DMS153 treated with DMSO at 0.1 percent for 48 hours (cell line): Measurements from ENCODE around the gene FREM1.

ENCODE experiments used
- DNase-seq: peaks from one replicate; lab custom pipeline; 2025; ENCODE audit not compliant: unreplicated experiment; lab: John Stamatoyannopoulos, UW

FREM1 gene

DNA sequence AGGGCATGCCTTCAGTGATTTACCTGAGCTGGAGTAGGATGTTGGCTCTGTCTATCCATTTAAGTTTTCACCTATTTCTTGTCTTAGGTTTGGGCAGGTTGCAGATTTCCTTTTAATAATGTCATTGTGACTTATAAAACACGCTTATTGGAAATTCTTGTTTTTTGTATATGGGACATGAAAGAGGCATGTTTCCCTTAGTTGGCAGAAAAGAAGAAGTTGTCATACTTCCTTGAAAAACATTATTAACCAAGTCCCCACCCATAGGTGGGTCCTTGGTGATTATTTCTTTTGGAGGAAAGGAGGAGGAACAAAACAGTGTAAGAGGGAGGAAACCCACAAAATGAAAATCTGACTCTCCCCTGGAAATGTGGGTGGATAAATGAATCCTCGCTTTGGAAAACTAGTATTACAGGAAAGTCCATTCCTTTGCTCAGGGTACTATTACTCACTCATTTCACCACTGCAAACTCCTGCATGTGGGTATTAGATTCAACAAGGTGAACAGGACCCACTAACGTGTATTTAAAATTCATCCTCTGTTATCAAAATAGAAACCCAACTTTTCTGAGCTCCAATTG lies 197.0 kb downstream of the FREM1 start:
- no peak for DNase-seq

DNA sequence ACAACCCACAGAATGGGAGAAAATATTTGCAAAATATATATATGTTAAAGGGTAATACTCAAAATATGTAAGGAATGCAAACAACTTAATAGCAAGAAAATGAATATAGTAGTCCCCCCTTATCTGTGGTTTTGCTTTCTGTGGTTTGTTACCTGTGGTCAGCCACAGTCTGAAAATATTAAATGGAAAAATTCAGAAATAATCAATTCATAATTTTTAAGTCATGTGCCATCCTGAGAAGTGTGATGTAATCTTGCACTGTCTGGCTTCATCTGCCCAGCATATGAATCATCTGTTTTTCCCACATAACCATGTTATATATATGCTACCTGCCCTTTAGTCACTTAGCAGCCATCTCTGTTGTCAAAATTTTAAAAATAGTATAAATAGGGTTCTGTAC lies 199.4 kb downstream of the FREM1 start:
- DNase-seq: no peak

DNA sequence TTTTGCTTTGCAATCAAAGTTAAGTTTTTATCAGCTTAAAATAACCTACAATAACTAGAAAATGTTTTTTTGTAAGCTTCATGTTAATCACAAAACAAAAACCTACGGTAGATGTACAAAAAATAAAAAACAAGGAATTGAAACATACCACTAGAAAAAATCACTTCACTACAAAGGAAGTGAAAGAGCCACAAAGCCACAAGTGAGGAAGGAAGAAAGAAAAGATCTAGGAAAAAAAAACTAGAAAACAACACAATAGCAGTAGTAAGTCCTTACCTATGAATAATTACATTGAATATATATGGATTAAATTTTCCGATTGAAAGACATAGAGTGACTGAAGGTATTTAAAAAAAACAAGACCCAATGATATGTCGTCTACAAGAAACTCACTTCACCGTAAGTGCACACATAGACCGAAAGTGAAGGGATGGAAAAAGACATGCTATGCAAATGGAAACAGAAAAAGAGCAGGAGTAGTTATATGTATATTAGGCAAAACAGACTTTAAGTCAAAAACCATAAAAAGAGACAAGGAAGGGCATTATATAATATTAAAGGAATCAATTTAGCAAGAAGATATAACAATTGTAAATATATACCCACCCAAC lies 203.6 kb downstream of the FREM1 start:
- DNase-seq: no peak

GRCh38 chr9:14705079-14705478 lies 205.1 kb downstream of the FREM1 start:
- DNase-seq: no peak

GRCh38 chr9:14704281-14704680 lies 205.9 kb downstream of the FREM1 start:
- DNase-seq: no peak

DNA sequence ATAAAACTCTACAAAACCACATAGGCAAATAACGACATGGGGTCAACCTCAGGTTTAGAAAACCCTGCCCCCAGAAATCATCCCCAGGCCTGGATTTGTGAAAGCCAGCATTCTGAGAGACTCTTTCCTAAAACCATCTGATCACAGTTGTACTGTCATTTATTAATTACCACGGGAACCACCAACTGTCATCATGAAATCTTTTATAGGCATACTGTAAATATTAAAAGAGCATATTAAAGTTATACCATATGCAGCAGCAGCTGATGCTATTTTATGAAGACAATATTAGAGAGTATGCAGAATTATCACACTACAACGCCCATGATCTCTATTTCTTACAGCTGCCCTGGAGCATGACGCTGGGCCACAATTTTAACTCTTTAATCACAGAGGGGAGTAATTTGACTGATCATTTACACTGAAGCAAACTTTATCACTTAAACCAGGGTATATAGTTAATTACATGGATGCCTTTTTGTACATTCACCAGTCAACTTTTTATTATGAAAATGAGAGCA lies 208.0 kb downstream of the FREM1 start:
- no peak for DNase-seq

GRCh38 chr9:14693251-14693861 lies 216.9 kb downstream of the FREM1 start, which contains the start of gene ZDHHC21:
Gene ZDHHC21 (minus strand): TSS chr9:14693432. CDS start chr9:14674340, 19,092 bp downstream.
- peak; percentile 70 for DNase-seq

DNA sequence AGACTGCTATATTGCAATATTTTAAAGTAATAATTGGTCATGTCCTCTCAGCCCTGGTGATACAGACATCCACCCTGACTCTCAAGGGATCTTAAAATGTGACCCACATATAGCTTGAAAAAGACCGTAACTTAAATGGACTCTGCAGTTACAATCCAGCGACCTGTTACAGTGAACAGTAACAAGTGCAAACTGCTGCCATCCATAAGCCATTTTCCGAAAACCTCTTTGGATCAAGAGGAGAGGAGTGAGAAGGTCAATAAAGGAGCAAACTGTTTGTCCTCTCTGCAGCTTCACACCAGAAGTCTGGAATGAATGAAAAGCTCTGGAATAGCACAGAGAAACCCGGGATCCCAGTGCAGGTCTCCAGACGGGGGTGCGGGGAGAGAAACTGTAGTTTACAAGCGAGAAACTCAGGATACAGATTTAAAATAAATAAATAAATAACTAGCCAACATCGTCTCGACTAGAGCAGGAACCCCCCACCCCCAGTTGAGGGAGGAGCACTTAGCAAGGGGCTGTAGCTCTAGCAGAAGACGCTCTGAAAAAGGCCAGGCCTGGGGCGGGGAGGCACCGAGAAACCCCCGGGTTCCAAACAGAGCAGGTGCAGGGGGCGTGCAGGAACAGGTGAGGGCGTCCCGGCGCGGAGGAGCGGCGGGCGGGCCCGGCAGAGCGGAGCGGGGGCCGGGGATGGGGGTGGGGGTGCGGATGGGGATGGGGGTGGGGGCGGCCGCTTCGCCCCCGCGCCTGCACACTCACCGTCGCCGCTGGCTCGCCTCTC lies 217.6 kb downstream of the FREM1 start:
- DNase-seq: peak; percentile 23

GRCh38 chr9:14690948-14691730 lies 219.1 kb downstream of the FREM1 start:
- no peak for DNase-seq

- no peak for DNase-seq
These were observed 223.0 kb downstream of the FREM1 start for GRCh38 chr9:14687042-14687719.

- no peak for DNase-seq
These were observed 224.1 kb downstream of the FREM1 start for GRCh38 chr9:14686168-14686567.
